K562 (cell line): ENCODE measurements around the gene RAB5A. TPM values are rescaled to one million over a fixed set of nuclear protein-coding genes. Genes with fewer than 3 reads are reported as not detected.

ENCODE experiments used
- ATAC-seq: fragments of 200-7000 bp; cut with Tn5 transposase; 3 replicates; pipeline ENCODE4 v1.9.1; 2020; ENCODE audit warnings: moderate library complexity
- BruUV-seq: library from RNA; stranded (reverse); fragments of 400-500 nt; replicated peaks from 2 replicates; lab custom pipeline; 2021; lab: Mats Ljungman, UMichigan
- CTCF ChIA-PET: fragments of 300-600 bp; formaldehyde crosslinking; extraction: SDS; loops from one replicate; lab custom pipeline; 2021; ENCODE audit warnings: low intra/inter-chr PET ratio; lab: Yijun Ruan, JAX
- POLR2A ChIA-PET: fragments of 300-600, 350-650 bp; sonication (Branson Sonifier 250); formaldehyde crosslinking; extraction: SDS; loops from one replicate; lab custom pipeline; 2021; ENCODE audit warnings: antibody characterized with exemption, inconsistent platforms; lab: Yijun Ruan, JAX
- DNase-seq, 4 experiments: peaks; one replicate each; pipeline versions ENCODE4 v3.0.0 to v3.0.0-alpha.2; 2011 to 2018; ENCODE audit warnings: low spot score in 3 of 4, mixed read lengths in 3 of 4; ENCODE audit errors: extremely low read depth in 1 of 4
- FAIRE-seq: peaks from 2 replicates; lab custom pipeline; 2011; peaks lifted over from hg19 to GRCh38; lab: Jason Lieb, UNC
- H2AFZ ChIP-seq: 2 replicates; pipeline ENCODE4 v1.6.0; 2011; ENCODE audit warnings: low read depth, low read length, control low read depth, inconsistent platforms
- H3K27ac ChIP-seq: fragments of 200-600 bp; 3 replicates; pipeline ENCODE4 v1.8.0; 2011; ENCODE audit warnings: low read depth, mild to moderate bottlenecking, control low read depth, inconsistent platforms, low read length, moderate library complexity, mixed read lengths; ENCODE audit errors: extremely low read depth
- H3K27me3 ChIP-seq, 2 experiments: fragments of 300-600 bp in 1 of 2; 2 replicates in 1 of 2; 3 replicates in 1 of 2; pipeline versions ENCODE4 v1.6.0 to v1.8.0; 2011; ENCODE audit warnings: inconsistent platforms in 2 of 2, low read length in 2 of 2, mild to moderate bottlenecking in 1 of 2, mixed read lengths in 1 of 2, moderate library complexity in 1 of 2; ENCODE audit not compliant: control insufficient read depth in 2 of 2, insufficient read depth in 2 of 2
- H3K36me3 ChIP-seq: fragments of 300-600 bp; 3 replicates; pipeline ENCODE4 v1.8.0; 2011; ENCODE audit warnings: mild to moderate bottlenecking, low read length, inconsistent platforms; ENCODE audit not compliant: control insufficient read depth, insufficient read depth
- H3K4me1 ChIP-seq, 2 experiments: fragments of 200-600 bp in 1 of 2; replicated peaks in 1 of 2; 2 replicates in 1 of 2; 3 replicates in 1 of 2; pipeline versions ENCODE4 v1.5.1 to v1.8.0; 2011; ENCODE audit warnings: inconsistent platforms in 2 of 2, low read length in 2 of 2, mild to moderate bottlenecking in 1 of 2, mixed read lengths in 1 of 2, moderate library complexity in 1 of 2; ENCODE audit not compliant: control insufficient read depth in 2 of 2, insufficient read depth in 2 of 2
- H3K4me2 ChIP-seq: 2 replicates; pipeline ENCODE4 v1.6.1; 2011; ENCODE audit warnings: low read length, control low read depth, inconsistent platforms, mixed read lengths; ENCODE audit not compliant: insufficient read depth
- H3K4me3 ChIP-seq: fragments of 200-600 bp; sonication (generic), shearing (Covaris generic); 2 replicates; pipeline ENCODE4 v1.5.1; 2016; ENCODE audit warnings: control low read depth, inconsistent platforms
- H3K79me2 ChIP-seq: fragments of 200-600 bp; 3 replicates; pipeline ENCODE4 v1.8.0; 2011; ENCODE audit warnings: low read length, inconsistent platforms; ENCODE audit not compliant: control insufficient read depth, insufficient read depth
- H3K9ac ChIP-seq, 2 experiments: 2 replicates each; pipeline versions ENCODE4 v1.6.0 to v1.6.1; 2011; ENCODE audit warnings: low read depth in 2 of 2, low read length in 2 of 2, control low read depth in 1 of 2, inconsistent platforms in 1 of 2, mild to moderate bottlenecking in 1 of 2, mixed read lengths in 1 of 2; ENCODE audit not compliant: insufficient read depth in 1 of 2
- H3K9me1 ChIP-seq: one replicate; pipeline ENCODE4 v1.6.0; 2011; ENCODE audit warnings: inconsistent platforms, mild to moderate bottlenecking, low read length, moderate library complexity; ENCODE audit not compliant: control insufficient read depth, insufficient read depth
- H3K9me3 ChIP-seq: replicated peaks from 2 replicates; pipeline ENCODE4 v1.5.1; 2011; ENCODE audit warnings: low read depth, low read length, inconsistent platforms; ENCODE audit not compliant: control insufficient read depth, insufficient read depth
- H4K20me1 ChIP-seq: replicated peaks from 2 replicates; pipeline ENCODE4 v1.6.1; 2011; ENCODE audit warnings: low read length, inconsistent platforms, mixed read lengths; ENCODE audit not compliant: control insufficient read depth, insufficient read depth
- GTF2E2 ChIP-seq: fragments of 200-800 bp; sonication (Bioruptor generic); IDR thresholded peaks from 2 replicates; pipeline ENCODE4 v1.6.1; 2016; ENCODE audit warnings: missing genetic modification characterization, missing compliant biosample characterization
- GTF2F1 ChIP-seq: IDR thresholded peaks from 2 replicates; pipeline ENCODE4 v1.6.1; 2011; ENCODE audit warnings: low read depth, low read length, improper control_type of control experiment
- HEY1 ChIP-seq: fragments of 250-450 bp; sonication (Bioruptor Pico); IDR thresholded peaks from 2 replicates; pipeline ENCODE4 v1.5.0; 2020; ENCODE audit warnings: mild to moderate bottlenecking, moderate library complexity, borderline replicate concordance
- IRF1 ChIP-seq: sonication (generic); formaldehyde crosslinking; IDR thresholded peaks from 2 replicates; pipeline ENCODE4 v1.8.0; 2022; ENCODE audit warnings: missing genetic modification reagents, mild to moderate bottlenecking, borderline replicate concordance
- KLF6 ChIP-seq: fragments of 250-450 bp; sonication (Bioruptor Pico); IDR thresholded peaks from 2 replicates; pipeline ENCODE4 v1.4.0; 2020; ENCODE audit warnings: mild to moderate bottlenecking, moderate library complexity, borderline replicate concordance
- MCM2 ChIP-seq: fragments of 450-650 bp; IDR thresholded peaks from 2 replicates; pipeline ENCODE4 v1.6.1; 2017; ENCODE audit warnings: low read depth, mild to moderate bottlenecking
- MLLT1 ChIP-seq, 2 experiments: fragments of 450-650 bp; IDR thresholded peaks; 2 replicates each; pipeline ENCODE4 v1.6.1; 2016
- NEUROD1 ChIP-seq: fragments of 150-350 bp; IDR thresholded peaks from 2 replicates; pipeline ENCODE4 v1.6.1; 2014; ENCODE audit warnings: borderline replicate concordance, low read length, low read depth; ENCODE audit not compliant: partially characterized antibody
- PHB ChIP-seq: fragments of 250-450 bp; sonication (Bioruptor Pico); IDR thresholded peaks from 2 replicates; pipeline ENCODE4 v1.5.0; 2021
- POU5F1 ChIP-seq: fragments of 150-350 bp; IDR thresholded peaks from 2 replicates; pipeline ENCODE4 v1.6.1; 2014; ENCODE audit warnings: borderline replicate concordance, low read length, low read depth, mild to moderate bottlenecking; ENCODE audit not compliant: partially characterized antibody
- RBM39 ChIP-seq: fragments of 200-400 bp; formaldehyde crosslinking; optimal IDR thresholded peaks from 2 replicates; pipeline ENCODE3; 2018; ENCODE audit warnings: low read depth, low read length
- SMARCE1 ChIP-seq: fragments of 450-650 bp; IDR thresholded peaks from 2 replicates; pipeline ENCODE4 v1.7.1; 2016; ENCODE audit warnings: mild to moderate bottlenecking
- TRIM24 ChIP-seq, 2 experiments: fragments of 450-650 bp; IDR thresholded peaks; 2 replicates each; pipeline ENCODE4 v1.6.1; 2016
- XRCC4 ChIP-seq: IDR thresholded peaks from one replicate; pipeline ENCODE4 v1.6.1; 2011; ENCODE audit not compliant: insufficient read depth, insufficient read length; ENCODE audit errors: extremely low read depth
- ZFP91 ChIP-seq: sonication (generic); formaldehyde crosslinking; IDR thresholded peaks from 2 replicates; pipeline ENCODE4 v1.8.0; 2022; ENCODE audit warnings: mild to moderate bottlenecking, missing genetic modification reagents
- ZNF165 ChIP-seq: fragments of 250-450 bp; sonication (Bioruptor Pico); IDR thresholded peaks from 2 replicates; pipeline ENCODE4 v1.4.0; 2020; ENCODE audit warnings: borderline replicate concordance
- ZNF444 ChIP-seq: fragments of 250-450 bp; sonication (Bioruptor Pico); IDR thresholded peaks from 2 replicates; pipeline ENCODE4 v1.4.0; 2020; ENCODE audit warnings: mild to moderate bottlenecking, moderate library complexity
- WGBS: fragments of 100-300 bp; shearing (Covaris generic); methylation state at CpG from one replicate; pipeline ENCODE4 v1.1.6; 2016; ENCODE audit warnings: low coverage, mixed read lengths; ENCODE audit not compliant: insufficient coverage; ENCODE audit errors: missing lambda C conversion rate; 5-methylcytosine and 5-hydroxymethylcytosine counted together
- in situ Hi-C: fragments of 300-500 bp; cut with MboI; formaldehyde crosslinking; loops from 4 replicates; pipeline ENCODE4 v1.15.0; 2018; ENCODE audit warnings: inconsistent platforms, mixed read lengths
- intact Hi-C: fragments of 100-400 bp; cut with micrococcal nuclease; formaldehyde crosslinking; loops from 2 replicates; pipeline ENCODE4 v1.14.2; 2022
- polyA plus RNA-seq, 8 experiments: library from polyadenylated mRNA; depleted of rRNA in 4 of 8; stranded (reverse) in 5 of 8; unstranded in 3 of 8; fragments of >200 nt; fragmentation: Nextera tagmentation in 2 of 8; fragmentation: Illumina TruSeq in 1 of 8; extraction: Ambion mirVana in 2 of 8; extraction: Trizol in 1 of 8; gene quantifications; 2 replicates each; pipeline versions ENCODE4 v1.2.1 to v1.2.3, GENCODE V29; 2011 to 2014; ENCODE audit warnings: inconsistent platforms in 1 of 8, missing spikeins in 1 of 8
- total RNA-seq, 7 experiments: library from RNA; depleted of rRNA in 6 of 7; stranded (reverse); fragments of >200 nt in 6 of 7; fragmentation: Illumina TruSeq in 2 of 7; extraction: Trizol in 2 of 7; gene quantifications; 2 replicates each; pipeline versions ENCODE4 v1.2.1 to v1.2.3, GENCODE V29; 2011 to 2021; ENCODE audit warnings: low replicate concordance in 1 of 7
- TF ChIP-seq, protein P1 (sequence below): sonication (generic); formaldehyde crosslinking; IDR thresholded peaks from 2 replicates; pipeline ENCODE4 v1.8.0; 2022; ENCODE audit warnings: mild to moderate bottlenecking, missing genetic modification reagents, borderline replicate concordance

RAB5A gene
- total and polyA plus RNA-seq, 9 of the 15 experiments (the other 6 are each of a cell fraction or from before 2014, with no cell fraction given) = 28.3 to 64.2 (median 49.0) TPM

DNA sequence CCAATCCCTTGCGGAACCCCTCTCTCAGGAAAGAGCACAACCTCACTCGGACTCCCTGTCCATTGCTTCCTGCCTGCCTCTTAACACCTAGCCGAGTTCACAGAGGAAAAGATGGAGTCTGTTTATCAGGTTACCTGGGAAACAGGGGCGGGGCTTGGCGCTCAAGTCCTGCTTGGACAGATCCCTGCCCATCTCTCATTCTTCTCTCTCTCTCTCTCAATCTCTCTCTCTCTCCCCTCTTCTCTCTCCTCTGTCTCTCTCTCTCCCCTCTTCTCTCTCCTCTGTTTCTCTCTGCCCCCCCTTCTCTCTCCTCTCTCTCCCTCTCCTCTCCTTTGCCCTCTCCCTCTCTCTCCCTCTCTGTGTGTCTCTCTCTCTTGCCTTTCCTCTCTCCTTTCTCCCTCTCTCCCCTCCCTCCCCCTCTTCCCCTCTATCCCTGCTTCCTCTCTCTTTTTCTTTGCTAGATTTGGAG is 12.8 kb upstream of the RAB5A start, which contains the start of gene EFHB:
TSS of gene EFHB (minus strand) at position 120 of the 469 bp plus-strand sequence. CDS start 199 bp downstream, outside the sequence.
- Histone ChIP-seq H3K79me2 (no peaks in the 10 kb centered on the region), H2AFZ (peak within 1 kb of the TSS; percentile 96), H4K20me1 (no peaks in the 10 kb centered on the region), H3K4me1 (peaks cover 26 to 56% of the 10 kb centered on the region in 2 experiments), H3K36me3 (no peaks in the 10 kb centered on the region), H3K27ac (peak within 1 kb of the TSS; percentile 38; the same call in 2 of the 3 replicates), H3K4me2 (peak within 1 kb of the TSS; percentile 86), H3K9me1 (no peaks in the 10 kb centered on the region), H3K9me3 (no peaks in the 10 kb centered on the region), H3K4me3 (peak within 1 kb of the TSS; percentile 20; the same call in 1 of the 2 replicates), H3K9ac (peak within 1 kb of the TSS; percentile 5 to 26; a peak in 2 of 4 replicates), H3K27me3 (no peaks in the 10 kb centered on the region)
- FAIRE-seq (peak; percentile 82), ATAC-seq (peak; percentile 84), DNase-seq (peak; percentile 73 to 94 (median 78))
- in situ Hi-C loops = no loop called here
- 10% methylated on average over 5 of the region's 5 CpGs for WGBS
- BruUV-seq = no TSS peak
- ChIA-PET POLR2A (no interaction called here), CTCF (no interaction called here)
- intact Hi-C loops = loop anchor here (5.0 kb wide), 1 partner anchor 47 kb away; no protein-coding TSS in a partner anchor
- no peak for TF ChIP-seq KLF6 (CRISPR knock-in tag)
- no peak for TF ChIP-seq ZNF165 (CRISPR knock-in tag)
- peak; percentile 70 for TF ChIP-seq SMARCE1
- no peak for TF ChIP-seq GTF2F1
- TF ChIP-seq POU5F1 = no peak
- TF ChIP-seq XRCC4 = no peak
- no peak for TF ChIP-seq IRF1 (CRISPR knock-in tag)
- no peak for TF ChIP-seq PHB (CRISPR knock-in tag)
- TF ChIP-seq, protein P1, sequence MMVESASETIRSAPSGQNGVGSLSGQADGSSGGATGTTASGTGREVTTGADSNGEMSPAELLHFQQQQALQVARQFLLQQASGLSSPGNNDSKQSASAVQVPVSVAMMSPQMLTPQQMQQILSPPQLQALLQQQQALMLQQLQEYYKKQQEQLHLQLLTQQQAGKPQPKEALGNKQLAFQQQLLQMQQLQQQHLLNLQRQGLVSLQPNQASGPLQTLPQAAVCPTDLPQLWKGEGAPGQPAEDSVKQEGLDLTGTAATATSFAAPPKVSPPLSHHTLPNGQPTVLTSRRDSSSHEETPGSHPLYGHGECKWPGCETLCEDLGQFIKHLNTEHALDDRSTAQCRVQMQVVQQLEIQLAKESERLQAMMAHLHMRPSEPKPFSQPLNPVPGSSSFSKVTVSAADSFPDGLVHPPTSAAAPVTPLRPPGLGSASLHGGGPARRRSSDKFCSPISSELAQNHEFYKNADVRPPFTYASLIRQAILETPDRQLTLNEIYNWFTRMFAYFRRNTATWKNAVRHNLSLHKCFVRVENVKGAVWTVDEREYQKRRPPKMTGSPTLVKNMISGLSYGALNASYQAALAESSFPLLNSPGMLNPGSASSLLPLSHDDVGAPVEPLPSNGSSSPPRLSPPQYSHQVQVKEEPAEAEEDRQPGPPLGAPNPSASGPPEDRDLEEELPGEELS = no peak
- TF ChIP-seq GTF2E2 (tag) = no peak
- peak; percentile 62 for TF ChIP-seq NEUROD1
- peak; percentile 99 for TF ChIP-seq RBM39
- no peak for TF ChIP-seq ZNF444 (CRISPR knock-in tag)
- TF ChIP-seq ZFP91 = no peak
- no peak for TF ChIP-seq HEY1 (CRISPR knock-in tag)
- peak; percentile 84 to 94 for TF ChIP-seq MLLT1 (IDR thresholded peaks at IDR 0.05)
- TF ChIP-seq TRIM24 (IDR thresholded peaks at IDR 0.05) = peak; percentile 44 to 65; a peak in 2 of 4 replicates
- TF ChIP-seq MCM2 = no peak
